Ishikawa (cell line): ENCODE data around the gene QSOX1.

Source experiments
- CEBPB ChIP-seq: IDR thresholded peaks from 2 replicates; pipeline ENCODE4 v1.6.1; 2012
- CREB1 ChIP-seq: IDR thresholded peaks from 2 replicates; pipeline ENCODE4 v1.6.1; 2012; ENCODE audit warnings: low read depth
- EGR1 ChIP-seq: IDR thresholded peaks from 2 replicates; pipeline ENCODE4 v1.6.1; 2012
- EP300 ChIP-seq: IDR thresholded peaks from 2 replicates; pipeline ENCODE4 v1.6.1; 2012; ENCODE audit warnings: borderline replicate concordance
- FOXM1 ChIP-seq: IDR thresholded peaks from 2 replicates; pipeline ENCODE4 v1.6.1; 2012; ENCODE audit warnings: low read depth, borderline replicate concordance
- MAX ChIP-seq: IDR thresholded peaks from 2 replicates; pipeline ENCODE4 v1.6.1; 2012
- NFIC ChIP-seq: IDR thresholded peaks from 2 replicates; pipeline ENCODE4 v1.6.1; 2012
- RAD21 ChIP-seq: IDR thresholded peaks from 2 replicates; pipeline ENCODE4 v1.6.1; 2012; ENCODE audit warnings: low read depth
- REST ChIP-seq: IDR thresholded peaks from 2 replicates; pipeline ENCODE4 v1.6.1; 2012; ENCODE audit warnings: low read depth, mild to moderate bottlenecking
- TAF1 ChIP-seq: IDR thresholded peaks from 2 replicates; pipeline ENCODE4 v1.6.1; 2012; ENCODE audit warnings: low read depth, mild to moderate bottlenecking
- TCF12 ChIP-seq: IDR thresholded peaks from 2 replicates; pipeline ENCODE4 v1.6.1; 2012; ENCODE audit warnings: low read depth
- TEAD4 ChIP-seq: IDR thresholded peaks from 2 replicates; pipeline ENCODE4 v1.6.1; 2012
- USF1 ChIP-seq: IDR thresholded peaks from 2 replicates; pipeline ENCODE4 v1.6.1; 2012
- YY1 ChIP-seq: IDR thresholded peaks from 2 replicates; pipeline ENCODE4 v1.6.1; 2012; ENCODE audit warnings: low read depth
- ZBTB7A ChIP-seq: IDR thresholded peaks from 2 replicates; pipeline ENCODE4 v1.6.1; 2012; ENCODE audit warnings: low read depth

The QSOX1 gene

GRCh38 chr1:180231506-180231921 is 76.8 kb downstream of the QSOX1 start:
- peak; percentile 87 for TF ChIP-seq NFIC
- TF ChIP-seq TAF1: no peak
- no peak for TF ChIP-seq EP300
- TF ChIP-seq ZBTB7A: no peak
- TF ChIP-seq RAD21: peak; percentile 35; the same call in 1 of the 2 replicates
- TF ChIP-seq TCF12: 0 out of 2 replicates have a peak, but pooled peaks have one; percentile 12

GRCh38 chr1:180231936-180232335 is 77.3 kb downstream of the QSOX1 start:
- TF ChIP-seq YY1 (no peak), REST (no peak), EGR1 (no peak), TAF1 (no peak), FOXM1 (no peak), USF1 (no peak), RAD21 (no peak), TEAD4 (no peak), EP300 (no peak), ZBTB7A (no peak), CREB1 (no peak)

- TF ChIP-seq REST (no peak), EGR1 (no peak), CREB1 (no peak), MAX (no peak), USF1 (no peak), NFIC (no peak), RAD21 (no peak), TCF12 (no peak), TAF1 (no peak), TEAD4 (no peak), YY1 (no peak), CEBPB (no peak), EP300 (no peak), FOXM1 (no peak), ZBTB7A (no peak)
Observed at GRCh38 chr1:180232521-180233043, 77.9 kb downstream of the QSOX1 start.

GRCh38 chr1:180233191-180234011 is 78.7 kb downstream of the QSOX1 start:
- TF ChIP-seq CEBPB: no peak

- TF ChIP-seq MAX (no peak), EP300 (no peak), TEAD4 (no peak), CEBPB (no peak), RAD21 (no peak), NFIC (no peak), CREB1 (no peak), EGR1 (no peak), ZBTB7A (no peak), YY1 (no peak), USF1 (no peak), TCF12 (no peak), REST (no peak), FOXM1 (no peak), TAF1 (no peak)
Observed at GRCh38 chr1:180234369-180235076, 79.9 kb downstream of the QSOX1 start.
